Muscle layer of colon (tissue), 2 donors: Measurements from ENCODE around the gene SEPSECS.

Source experiments
- H3K27ac ChIP-seq: one replicate; pipeline ENCODE4 v1.7.0; 2013; ENCODE audit warnings: low read depth, mild to moderate bottlenecking, low read length, moderate library complexity
- H3K27me3 ChIP-seq, 2 donors: one replicate each; pipeline ENCODE4 v1.7.0; 2013; ENCODE audit warnings: low read length in 2 of 2, mild to moderate bottlenecking in 2 of 2; ENCODE audit not compliant: insufficient read depth in 2 of 2, control insufficient read depth in 1 of 2
- H3K36me3 ChIP-seq: one replicate; pipeline ENCODE4 v1.7.0; 2013; ENCODE audit warnings: mild to moderate bottlenecking, low read length; ENCODE audit not compliant: insufficient read depth
- H3K4me1 ChIP-seq: one replicate; pipeline ENCODE4 v1.7.0; 2013; ENCODE audit warnings: mild to moderate bottlenecking, low read length; ENCODE audit not compliant: insufficient read depth
- H3K4me3 ChIP-seq, 2 donors: one replicate each; pipeline ENCODE4 v1.7.0; 2013; ENCODE audit warnings: low read length in 2 of 2, low read depth in 1 of 2, mild to moderate bottlenecking in 1 of 2, moderate library complexity in 1 of 2
- H3K9ac ChIP-seq: one replicate; pipeline ENCODE4 v1.7.0; 2013; ENCODE audit warnings: low read length
- H3K9me3 ChIP-seq: one replicate; pipeline ENCODE4 v1.7.0; 2013; ENCODE audit warnings: mild to moderate bottlenecking, low read length
- donor health status: abdominal sarcoma.
- donor health status: Adenocarcinoma of cecum.

The SEPSECS gene

GRCh38 chr4:25172961-25173915, 13.0 kb upstream of the SEPSECS start:
- H3K36me3 ChIP-seq, result no peaks in the 10 kb centered on the region
- H3K27me3 ChIP-seq, result no peaks in the 10 kb centered on the region
- no peak overlapping the region for H3K27ac ChIP-seq
- H3K4me3 ChIP-seq, result no peak overlapping the region
- H3K4me1 ChIP-seq, result peaks cover 14% of the 10 kb centered on the region
- H3K9me3 ChIP-seq, result no peaks in the 10 kb centered on the region
- no peak overlapping the region for H3K9ac ChIP-seq

- H3K36me3 ChIP-seq, result no peaks in the 10 kb centered on the region
- no peak overlapping the region for H3K9ac ChIP-seq
- H3K27me3 ChIP-seq, result no peaks in the 10 kb centered on the region
- H3K4me3 ChIP-seq, result no peak overlapping the region
- H3K4me1 ChIP-seq, result peaks cover 14% of the 10 kb centered on the region
- H3K9me3 ChIP-seq, result no peaks in the 10 kb centered on the region
- H3K27ac ChIP-seq, result no peak overlapping the region
These were observed 11.1 kb upstream of the SEPSECS start for GRCh38 chr4:25171201-25171865.

- no peak overlapping the region for H3K9ac ChIP-seq
- no peak overlapping the region for H3K4me3 ChIP-seq
- no peaks in the 10 kb centered on the region for H3K9me3 ChIP-seq
- peaks cover 14% of the 10 kb centered on the region for H3K4me1 ChIP-seq
- H3K27me3 ChIP-seq, result no peaks in the 10 kb centered on the region
- no peaks in the 10 kb centered on the region for H3K36me3 ChIP-seq
- no peak overlapping the region for H3K27ac ChIP-seq
These were observed 9.2 kb upstream of the SEPSECS start for GRCh38 chr4:25169446-25169845.

GRCh38 chr4:25165916-25166315, 5.7 kb upstream of the SEPSECS start:
- Histone ChIP-seq H3K9ac (no peak overlapping the region), H3K4me1 (peaks cover 11% of the 10 kb centered on the region), H3K36me3 (no peaks in the 10 kb centered on the region), H3K27me3 (no peaks in the 10 kb centered on the region), H3K27ac (no peak overlapping the region), H3K9me3 (no peaks in the 10 kb centered on the region), H3K4me3 (no peak overlapping the region)

- Histone ChIP-seq H3K9ac (no peak overlapping the region), H3K27ac (no peak overlapping the region), H3K36me3 (no peaks in the 10 kb centered on the region), H3K27me3 (no peaks in the 10 kb centered on the region), H3K4me1 (peaks cover 11% of the 10 kb centered on the region), H3K9me3 (no peaks in the 10 kb centered on the region), H3K4me3 (no peak overlapping the region)
These were observed 2.9 kb upstream of the SEPSECS start for GRCh38 chr4:25163196-25163595.

GRCh38 chr4:25162566-25162965, 2.3 kb upstream of the SEPSECS start:
- H3K4me3 ChIP-seq, result no peak overlapping the region
- H3K36me3 ChIP-seq, result no peaks in the 10 kb centered on the region
- H3K27me3 ChIP-seq, result no peaks in the 10 kb centered on the region
- H3K27ac ChIP-seq, result no peak overlapping the region
- H3K9me3 ChIP-seq, result no peaks in the 10 kb centered on the region
- no peak overlapping the region for H3K9ac ChIP-seq
- peaks cover 11% of the 10 kb centered on the region for H3K4me1 ChIP-seq

- H3K4me1 ChIP-seq, result peaks cover 11% of the 10 kb centered on the region
- H3K9ac ChIP-seq, result no peak overlapping the region
- H3K27me3 ChIP-seq, result no peaks in the 10 kb centered on the region
- peak overlapping the region; percentile 81 for H3K27ac ChIP-seq
- peak overlapping the region in 1 of 2 donors; percentile 96 for H3K4me3 ChIP-seq
- H3K36me3 ChIP-seq, result no peaks in the 10 kb centered on the region
- H3K9me3 ChIP-seq, result no peaks in the 10 kb centered on the region
These were observed 1.3 kb upstream of the SEPSECS start for GRCh38 chr4:25161593-25161950.

GRCh38 chr4:25160714-25161592, 704 bp upstream of the SEPSECS start:
- Histone ChIP-seq H3K27ac (peak overlapping the region; percentile 81), H3K4me3 (peak overlapping the region; percentile 84 to 96), H3K4me1 (peaks cover 11% of the 10 kb centered on the region), H3K27me3 (no peaks in the 10 kb centered on the region), H3K36me3 (no peaks in the 10 kb centered on the region), H3K9ac (peak overlapping the region; percentile 64), H3K9me3 (no peaks in the 10 kb centered on the region)

- Histone ChIP-seq H3K27ac (no peak overlapping the region), H3K4me1 (peaks cover 11% of the 10 kb centered on the region)
These were observed 1.4 kb downstream of the SEPSECS start for GRCh38 chr4:25158817-25159216.

GRCh38 chr4:25157081-25157480, 3.2 kb downstream of the SEPSECS start:
- Histone ChIP-seq H3K36me3 (no peaks in the 10 kb centered on the region), H3K27ac (no peak overlapping the region), H3K9me3 (no peaks in the 10 kb centered on the region), H3K9ac (no peak overlapping the region), H3K4me1 (peaks cover 10% of the 10 kb centered on the region), H3K27me3 (no peaks in the 10 kb centered on the region), H3K4me3 (no peak overlapping the region)

More at GRCh38 chr4:25158817-25159216, 1.4 kb downstream of the SEPSECS start:
- Histone ChIP-seq H3K4me3 (peak overlapping the region in 1 of 2 donors; percentile 96), H3K36me3 (no peaks in the 10 kb centered on the region), H3K9me3 (no peaks in the 10 kb centered on the region), H3K27me3 (no peaks in the 10 kb centered on the region), H3K9ac (no peak overlapping the region)

GRCh38 chr4:25155947-25156346, 4.3 kb downstream of the SEPSECS start:
- Histone ChIP-seq H3K4me1 (no peaks in the 10 kb centered on the region), H3K27me3 (no peaks in the 10 kb centered on the region), H3K9me3 (no peaks in the 10 kb centered on the region), H3K27ac (no peak overlapping the region), H3K36me3 (no peaks in the 10 kb centered on the region), H3K4me3 (no peak overlapping the region), H3K9ac (no peak overlapping the region)
